GM21723 (cell line): ENCODE results near the gene YOD1.

Experiments
- ATAC-seq: cut with Tn5 transposase; IDR thresholded peaks from one replicate; pipeline ENCODE4 v1.9.1; 2021; ENCODE audit warnings: mild to moderate bottlenecking, moderate library complexity; ENCODE audit not compliant: unreplicated experiment

YOD1 gene

DNA sequence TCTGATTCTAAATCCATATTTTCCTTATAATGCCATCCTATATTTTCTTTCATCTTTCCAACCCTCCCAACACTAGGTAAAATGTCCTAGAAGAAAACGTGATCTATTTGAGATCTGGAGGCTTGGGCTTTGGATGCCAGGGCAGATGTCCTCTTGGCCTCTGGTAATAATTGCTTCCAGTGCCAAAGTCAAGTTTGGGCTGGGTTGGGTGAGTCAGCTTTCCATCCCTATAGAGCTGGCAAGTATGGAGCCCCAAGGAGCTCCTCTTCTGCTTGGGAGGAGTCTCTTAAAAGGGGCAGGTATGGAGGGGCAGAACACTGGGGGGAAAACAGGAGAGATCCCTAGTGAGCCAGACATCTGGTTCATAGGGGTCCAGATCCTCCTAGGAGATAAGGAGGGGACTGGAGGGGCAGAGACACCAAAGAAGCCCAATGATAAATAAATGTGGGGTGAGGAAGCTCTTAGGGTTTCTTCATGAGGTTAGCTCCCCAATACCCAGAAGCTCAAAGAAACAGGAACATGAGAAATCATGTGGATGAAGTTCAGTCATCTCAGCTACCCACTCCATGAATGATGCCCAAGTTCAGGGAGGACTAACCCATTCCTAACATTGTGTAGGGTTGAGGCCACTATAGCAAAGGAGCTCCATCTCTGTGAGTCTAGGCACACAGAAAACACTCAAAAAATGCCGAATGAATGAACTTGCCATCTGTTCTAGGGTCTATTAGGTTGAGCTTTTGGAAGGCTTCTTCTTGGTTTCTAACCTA, 21.9 kb downstream of the YOD1 start:
- ATAC-seq: no peak

DNA sequence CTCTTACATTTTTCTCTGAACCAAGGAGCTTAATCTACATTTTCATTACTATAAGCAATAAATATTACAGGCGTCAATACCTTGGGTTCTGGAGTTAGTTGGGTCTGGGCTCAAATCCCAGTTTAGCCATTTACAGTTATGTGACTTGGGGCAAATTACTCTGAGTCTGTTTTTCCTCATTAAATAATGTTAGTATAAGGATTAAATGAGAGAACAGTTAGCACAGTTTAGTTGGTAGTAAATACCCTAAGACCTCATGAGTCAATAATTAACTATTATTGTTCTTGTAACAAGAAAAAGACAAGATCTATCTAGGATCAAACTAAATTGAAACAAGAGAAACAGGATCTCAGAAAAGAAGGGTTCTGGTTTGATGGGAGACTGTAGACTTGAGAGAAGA, 23.1 kb downstream of the YOD1 start:
- ATAC-seq: no peak

DNA sequence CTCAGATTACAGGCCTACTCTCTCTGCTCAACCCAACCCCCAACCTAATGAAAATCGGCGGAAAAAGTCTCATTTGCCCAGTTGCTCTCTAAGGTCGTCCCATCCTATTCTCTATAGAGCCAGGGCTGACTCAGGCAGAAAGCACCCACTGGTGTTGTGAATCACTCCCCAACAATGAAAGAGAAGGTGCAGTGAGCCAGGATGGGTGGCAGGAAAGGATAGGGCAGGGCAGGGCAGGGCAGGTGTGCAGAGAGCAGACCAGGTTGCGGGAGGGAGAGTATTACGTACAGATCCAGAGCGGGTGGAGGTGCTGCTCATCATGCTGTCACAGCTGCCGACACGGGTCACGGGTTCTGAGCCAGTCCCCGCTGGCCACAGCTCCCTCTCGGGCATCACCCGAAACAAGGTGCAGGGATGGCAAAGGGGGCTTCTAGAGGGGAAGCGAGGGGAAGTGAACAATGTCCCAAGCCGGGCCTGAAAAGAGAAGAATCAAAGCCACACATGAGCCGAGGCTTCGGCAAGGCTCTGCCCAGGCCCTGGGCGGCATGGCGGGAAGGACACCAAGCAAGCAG, 23.7 kb downstream of the YOD1 start:
- no peak for ATAC-seq

DNA sequence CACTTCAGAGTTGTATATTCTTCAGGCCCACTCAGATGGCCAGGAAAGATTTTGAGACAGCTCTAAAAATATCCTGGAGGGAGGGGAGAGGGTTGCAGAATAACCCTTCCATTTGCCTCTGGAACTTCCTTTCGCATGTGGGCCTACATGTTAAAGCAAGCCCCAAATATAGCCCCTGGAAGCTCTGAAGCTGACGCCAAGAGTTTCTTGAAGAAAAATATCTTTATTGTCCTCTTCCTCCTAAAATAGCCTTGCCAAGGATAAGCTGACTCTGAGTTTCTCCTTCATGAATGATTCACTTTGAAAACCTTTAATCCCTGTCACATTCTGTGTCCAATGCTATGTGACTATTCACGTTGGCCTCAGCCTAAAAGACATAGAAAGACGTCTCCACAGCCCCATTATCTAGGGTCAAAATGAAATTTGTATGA, 24.9 kb downstream of the YOD1 start:
- no peak for ATAC-seq

DNA sequence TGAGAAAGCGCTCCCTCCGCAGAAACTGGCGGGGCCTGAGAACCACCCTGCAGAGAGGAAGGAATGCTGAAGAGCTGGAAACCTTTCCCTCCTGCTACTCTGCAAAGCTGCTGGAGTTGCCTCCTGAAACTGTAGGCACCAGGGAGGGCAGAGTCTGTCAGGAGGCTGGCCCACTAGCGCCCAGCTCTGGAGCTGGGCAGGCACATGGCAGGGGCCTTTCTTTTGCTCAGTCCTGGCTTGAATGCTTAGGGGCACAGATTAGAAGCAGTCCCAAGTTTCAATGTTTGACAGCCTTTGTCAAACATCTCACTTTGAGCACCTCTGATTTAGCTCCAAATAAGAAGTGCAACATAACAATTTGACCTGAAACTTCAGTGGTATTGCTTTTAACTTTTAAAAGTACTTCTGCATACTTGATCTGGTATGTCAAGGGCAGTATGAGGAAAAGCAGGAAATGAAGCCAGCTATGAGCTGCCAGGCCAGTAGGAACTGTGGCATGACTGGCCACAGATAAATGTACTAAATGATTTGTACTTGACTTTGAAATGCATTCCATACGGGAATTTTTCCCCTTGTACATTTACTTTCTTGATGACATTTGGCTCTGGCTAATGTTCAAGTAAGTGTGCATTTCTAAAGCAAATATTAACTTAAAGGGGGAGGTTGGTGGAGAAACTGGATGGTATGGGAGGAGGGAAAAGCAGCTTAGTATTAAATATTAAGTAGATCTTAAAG, 25.7 kb downstream of the YOD1 start:
- no peak for ATAC-seq

DNA sequence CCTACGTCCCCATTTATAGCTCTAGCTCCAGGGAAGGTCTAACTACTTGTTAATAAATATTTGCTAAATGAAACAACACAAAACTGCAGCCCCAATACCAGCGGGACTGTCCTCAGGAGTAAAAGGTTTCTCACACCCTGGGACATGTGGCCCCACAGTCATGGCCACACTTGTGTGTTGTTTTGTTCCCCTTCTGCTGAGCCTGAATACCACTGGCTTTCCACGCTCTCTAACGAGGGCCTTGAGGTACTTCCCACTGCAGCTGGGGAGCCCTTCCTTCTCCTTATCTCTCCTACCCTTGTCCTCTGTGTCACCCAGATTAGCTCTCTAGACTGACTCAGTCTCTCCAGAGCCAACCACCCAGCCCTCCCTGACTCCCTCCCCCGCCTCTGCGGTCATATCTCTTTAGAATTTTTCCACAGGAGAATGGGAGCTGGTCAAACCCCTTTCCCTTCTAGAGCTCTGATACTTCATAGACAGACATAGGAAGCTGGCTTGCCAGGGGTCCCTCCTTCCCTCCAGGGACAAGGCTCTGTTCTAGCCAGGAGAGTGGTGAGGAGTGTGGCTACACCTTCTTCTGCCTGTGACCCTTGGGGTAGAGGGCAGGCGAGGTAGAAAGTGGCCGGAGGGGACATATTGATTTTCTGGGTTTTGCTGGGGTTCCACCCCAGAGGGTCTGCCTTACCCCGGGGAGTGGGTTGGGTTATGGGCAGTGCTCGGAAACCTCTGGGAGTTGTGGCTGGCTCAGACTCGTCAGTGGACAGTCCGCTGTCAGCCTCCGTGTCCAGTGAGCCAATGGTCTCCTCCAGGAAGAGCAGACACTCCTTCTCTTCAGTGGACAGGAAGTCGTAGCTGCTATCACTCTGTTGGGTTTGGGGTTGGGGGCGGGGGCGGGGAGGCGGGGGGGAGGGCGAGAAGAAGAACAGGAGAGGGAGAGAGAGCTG, 26.5 kb downstream of the YOD1 start:
- ATAC-seq: no peak

DNA sequence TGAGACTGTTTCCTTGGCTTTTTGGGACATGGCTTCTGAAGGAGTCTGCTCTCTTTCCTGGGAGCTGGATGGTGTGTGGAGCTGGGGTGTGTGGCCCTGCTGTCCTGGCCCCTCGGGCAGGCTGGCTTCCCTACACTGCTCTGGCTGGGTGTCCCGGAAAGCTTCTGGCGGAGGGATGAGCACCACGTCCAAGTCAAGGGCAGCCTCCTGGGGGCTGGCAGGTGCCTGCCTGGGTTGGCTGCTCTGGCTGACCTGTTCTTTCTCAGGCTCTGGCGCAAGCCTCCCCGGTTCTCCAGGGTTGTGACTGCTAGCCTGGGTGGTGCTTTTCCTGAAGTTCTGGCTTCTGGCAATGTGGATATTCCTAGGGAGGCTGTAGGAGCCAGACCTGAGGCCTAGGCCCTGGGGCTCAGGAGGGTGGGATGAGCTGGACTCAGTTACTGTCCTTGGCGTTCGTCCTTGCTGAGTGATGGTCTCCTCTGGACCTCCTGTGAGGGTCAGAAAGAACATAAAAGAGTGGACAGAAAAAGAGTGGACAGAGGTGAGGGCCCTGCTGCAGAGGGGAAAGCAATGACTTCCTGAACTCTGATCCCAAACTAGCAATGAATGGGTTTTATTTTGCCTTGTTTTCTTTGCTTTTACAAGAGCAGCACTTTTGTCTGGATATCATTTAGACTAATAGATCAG, 27.9 kb downstream of the YOD1 start:
- ATAC-seq: no peak

DNA sequence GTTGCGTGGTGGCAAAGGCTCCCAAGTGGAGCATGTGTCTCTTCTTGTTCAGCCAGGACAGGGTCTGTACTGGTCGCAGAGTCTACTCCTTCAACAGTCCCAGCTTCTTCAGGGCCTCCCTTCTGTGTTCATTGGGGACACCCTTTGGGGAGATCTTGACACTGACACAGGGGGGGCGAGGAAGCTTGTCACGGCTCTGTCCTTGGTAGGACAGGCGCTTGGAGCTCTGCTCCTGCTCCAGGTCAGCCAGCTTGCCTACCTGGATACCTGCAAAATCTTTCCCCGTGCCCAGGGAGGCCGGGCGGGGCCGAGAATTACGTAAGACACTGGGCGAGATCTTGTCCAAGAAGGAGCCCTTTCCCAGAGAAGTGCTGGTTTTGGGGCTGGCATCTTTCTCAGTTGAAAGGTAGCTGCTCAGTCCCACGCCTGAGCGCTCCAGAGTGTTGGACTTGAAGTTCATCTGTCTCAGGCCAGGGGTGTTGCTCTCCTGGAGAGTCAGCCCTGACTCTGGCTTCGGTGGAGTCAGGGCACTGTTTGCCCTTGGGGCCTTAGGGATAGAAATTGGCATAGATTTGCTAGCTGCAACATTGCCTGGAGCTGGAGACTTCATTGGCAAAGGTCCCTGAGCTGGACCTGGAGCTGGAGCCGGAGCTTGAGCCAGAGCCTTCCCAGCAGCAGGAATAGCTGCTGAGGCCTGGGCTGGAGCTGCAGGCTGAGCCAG, 29.0 kb downstream of the YOD1 start:
- ATAC-seq: no peak

DNA sequence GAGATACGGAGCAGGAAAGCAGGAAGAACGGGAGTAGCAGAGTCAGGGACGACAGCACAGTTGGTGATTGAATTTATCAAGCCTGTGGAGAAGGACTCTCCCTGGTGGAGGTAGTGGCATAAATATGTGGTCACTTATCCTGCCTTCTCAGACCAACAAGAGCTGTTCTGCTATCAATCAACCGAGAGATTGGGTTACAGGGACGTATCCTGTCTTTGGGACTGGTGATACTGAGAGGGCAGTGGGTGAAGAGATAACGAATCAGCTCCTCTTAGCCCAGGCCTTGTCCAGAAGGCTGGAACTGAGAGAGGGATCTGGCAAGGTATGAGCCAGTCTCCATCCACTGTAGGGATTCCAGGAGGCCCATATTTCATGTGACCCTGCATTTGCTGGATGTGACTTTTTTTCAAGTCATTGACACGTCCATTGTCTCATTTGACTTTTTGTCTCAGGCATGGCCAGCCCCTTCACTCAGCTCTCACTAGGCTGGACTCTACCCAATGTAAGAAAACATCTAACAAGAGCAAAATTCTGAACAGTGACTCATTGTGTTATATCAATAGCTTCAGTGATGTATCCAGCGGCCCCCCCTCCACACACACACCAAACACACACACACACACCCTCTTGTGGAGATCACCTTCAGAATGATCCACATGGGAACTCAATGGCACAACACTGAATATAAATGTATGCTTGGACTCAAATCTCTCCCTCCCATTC, 29.7 kb downstream of the YOD1 start:
- no peak for ATAC-seq

DNA sequence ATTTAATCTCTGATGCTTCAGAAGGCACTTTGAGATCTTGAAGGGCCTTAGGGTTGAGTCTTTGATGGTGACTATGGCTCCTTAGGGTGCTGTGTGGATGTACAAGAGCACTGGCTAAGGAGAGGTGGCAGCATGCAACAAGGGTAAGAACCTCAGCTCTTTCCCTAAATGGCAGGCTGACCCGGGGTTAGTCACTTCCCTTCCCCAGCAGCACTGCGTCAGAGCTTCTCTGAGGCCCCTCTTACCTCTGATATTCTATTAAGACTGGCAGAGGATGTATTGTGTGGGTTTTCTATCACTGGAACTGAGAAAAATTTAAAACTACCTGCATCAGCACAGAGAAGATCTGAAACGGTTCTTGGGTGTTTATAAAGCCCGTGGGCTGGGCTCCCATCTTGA, 30.3 kb downstream of the YOD1 start:
- ATAC-seq: no peak

DNA sequence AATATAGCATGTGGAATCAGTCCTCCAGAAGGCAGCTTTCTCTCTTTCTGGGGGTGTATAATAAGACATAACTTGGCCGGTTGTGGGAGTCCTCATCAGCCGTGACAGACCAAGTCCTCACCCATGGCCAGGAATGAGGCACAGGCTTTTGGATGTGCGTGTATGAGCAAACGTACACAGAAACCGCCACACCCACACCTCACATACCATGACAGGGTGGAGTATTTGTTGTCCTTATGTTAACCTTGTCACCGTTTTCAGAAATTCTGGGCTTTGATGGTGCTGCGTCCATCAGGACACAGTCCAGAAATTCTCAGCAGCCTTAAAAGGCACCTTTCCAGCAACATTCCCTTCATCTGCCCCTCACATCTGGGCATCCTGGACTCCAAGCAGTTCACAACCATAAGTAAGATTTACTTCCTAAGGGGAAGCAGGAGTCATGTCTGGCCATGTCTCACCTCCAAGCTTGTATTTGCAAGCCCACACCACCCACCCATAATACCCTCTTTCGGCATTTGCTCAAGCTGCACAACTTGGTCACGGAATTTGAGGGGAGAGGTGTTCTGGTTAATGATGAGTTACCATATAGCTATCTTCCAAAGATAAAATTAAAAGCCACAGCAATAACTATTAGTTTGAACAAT, 30.8 kb downstream of the YOD1 start:
- ATAC-seq: no peak

DNA sequence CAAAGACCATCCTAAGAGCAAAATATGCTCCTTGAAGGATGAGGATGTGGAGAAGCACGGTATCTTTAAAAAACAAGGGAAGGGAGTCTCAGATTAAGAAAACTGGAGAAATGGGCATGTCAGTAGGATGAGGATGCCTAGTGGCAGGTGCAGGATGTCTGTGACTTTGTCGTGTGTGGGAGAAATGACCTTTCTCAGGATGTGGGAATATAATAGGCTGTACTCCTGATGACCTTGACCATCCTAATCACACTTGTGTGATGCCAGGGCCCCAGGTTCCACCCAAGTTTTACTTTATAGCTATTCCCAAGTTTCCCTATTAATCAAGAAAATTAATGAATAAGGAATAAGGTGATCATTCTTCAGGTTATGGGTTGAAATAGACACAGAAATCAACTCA, 31.3 kb downstream of the YOD1 start:
- no peak for ATAC-seq

DNA sequence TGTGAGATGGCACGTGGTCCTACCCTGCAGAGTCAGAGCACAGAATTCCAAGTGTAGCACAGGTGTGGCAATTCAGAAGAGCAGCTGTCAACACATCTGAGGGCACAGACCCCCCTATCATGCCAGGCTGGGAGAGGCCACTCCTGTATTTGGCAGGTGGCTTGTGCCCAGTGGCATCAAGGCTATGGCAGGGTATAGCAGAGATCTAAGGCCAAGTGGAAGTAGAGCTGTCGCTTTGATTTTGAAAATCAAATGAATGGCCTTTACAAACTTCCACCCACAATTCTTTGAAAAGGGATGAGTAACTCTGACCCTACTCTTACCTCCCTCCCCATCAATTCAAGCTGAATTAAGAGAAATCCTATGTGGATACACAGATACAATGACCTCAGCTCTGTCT, 31.8 kb downstream of the YOD1 start:
- no peak for ATAC-seq

DNA sequence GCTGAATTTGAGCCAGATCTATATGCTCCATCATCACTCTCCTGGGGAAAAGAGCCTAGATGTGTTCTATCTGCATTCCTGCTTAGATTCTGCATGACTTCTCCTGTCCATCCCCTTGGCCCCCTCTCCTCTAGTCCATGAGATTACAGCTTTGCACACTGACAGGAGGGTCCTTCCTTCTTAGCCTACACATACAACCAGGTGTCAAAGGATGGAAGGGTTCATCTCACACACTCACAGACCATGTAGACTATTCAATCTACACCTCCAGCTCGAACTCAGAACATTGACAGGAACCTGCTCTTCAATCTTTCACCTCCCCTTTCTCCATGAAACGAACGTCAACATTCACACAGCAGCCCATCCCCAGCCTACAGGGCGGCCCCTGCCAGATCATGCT, 32.3 kb downstream of the YOD1 start:
- ATAC-seq: no peak

DNA sequence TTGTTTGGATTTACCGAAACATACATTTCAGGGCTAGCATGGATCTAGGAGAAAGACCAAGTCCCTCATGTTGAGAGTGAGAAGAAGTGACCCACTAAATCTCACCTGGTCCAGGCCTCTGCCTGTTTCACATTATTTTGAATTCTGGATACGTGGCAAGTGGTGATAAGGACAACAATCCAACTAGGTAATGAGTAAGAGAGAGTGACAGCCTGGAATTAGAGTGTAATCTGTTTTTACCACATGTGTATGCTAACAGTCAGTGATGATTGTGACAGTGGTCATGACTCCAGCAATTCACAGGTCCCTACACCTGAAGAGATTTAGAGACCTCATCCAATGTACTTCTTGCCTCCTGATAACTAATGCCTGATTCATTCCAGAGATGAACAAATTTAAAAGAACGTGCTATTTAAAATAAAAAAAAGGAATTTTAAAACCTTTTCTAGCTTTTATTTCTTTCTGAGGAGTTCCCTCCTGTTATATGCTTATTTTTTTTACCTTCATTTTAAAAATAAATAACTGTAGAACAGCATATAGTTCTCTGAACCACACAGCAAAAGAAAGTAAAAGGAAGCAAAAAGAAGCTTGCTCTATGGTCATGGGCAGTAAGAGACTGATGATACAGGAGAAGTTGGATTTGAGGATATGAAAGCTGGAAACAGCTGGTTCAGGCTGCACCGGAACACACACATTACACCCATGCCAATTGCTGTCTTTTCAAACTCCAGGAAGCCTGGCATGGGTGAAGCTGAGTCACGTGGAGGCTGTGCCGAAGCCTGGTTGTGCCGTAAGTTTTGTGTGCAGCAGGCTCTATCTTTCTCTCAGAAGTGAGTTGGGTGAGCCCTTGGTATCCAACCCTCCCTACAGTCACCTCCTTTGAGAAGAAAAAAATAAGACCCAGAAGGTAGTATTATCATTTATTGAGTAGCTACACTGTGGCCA, 33.1 kb downstream of the YOD1 start:
- ATAC-seq: no peak

DNA sequence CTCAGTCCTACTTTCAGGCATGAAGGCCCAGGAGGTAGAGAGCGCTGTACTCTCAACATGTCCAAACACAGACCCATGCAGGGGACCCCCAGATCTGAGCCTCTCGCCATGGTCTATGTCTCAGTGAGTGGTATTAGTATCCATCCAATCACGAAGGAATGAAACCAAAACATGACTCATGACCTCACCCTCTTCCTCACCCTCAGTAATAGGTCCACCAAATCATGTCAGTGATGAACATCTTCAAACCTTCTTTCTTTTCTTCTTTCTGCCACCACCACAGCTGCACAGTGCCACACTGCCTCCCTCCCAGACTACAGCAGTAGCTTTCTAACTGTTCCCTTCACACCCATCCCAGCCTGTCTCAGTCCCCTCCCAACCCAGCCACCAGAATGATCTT, 35.2 kb downstream of the YOD1 start:
- no peak for ATAC-seq

DNA sequence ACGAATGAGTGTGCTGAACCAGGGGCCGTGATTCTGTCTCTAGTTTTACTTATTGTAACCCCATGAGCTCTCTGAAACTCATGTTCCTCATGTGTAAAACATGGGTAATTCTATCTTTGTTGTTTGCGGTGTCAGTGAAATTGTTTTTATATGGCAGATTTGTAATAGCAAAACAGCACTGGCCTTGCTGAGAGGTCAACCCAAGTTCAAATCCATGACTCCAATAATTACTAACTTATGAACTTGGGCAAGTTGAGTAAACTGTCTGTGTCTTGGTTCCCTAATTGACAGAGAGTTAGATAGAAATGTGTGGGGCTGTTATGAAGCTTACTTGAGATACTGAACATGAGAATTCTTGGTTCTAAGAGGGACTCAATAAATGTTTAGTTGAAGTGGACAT, 36.3 kb downstream of the YOD1 start:
- no peak for ATAC-seq
